ENCODE data around the gene KLHL26.

- TF ChIP-seq, protein P1, sequence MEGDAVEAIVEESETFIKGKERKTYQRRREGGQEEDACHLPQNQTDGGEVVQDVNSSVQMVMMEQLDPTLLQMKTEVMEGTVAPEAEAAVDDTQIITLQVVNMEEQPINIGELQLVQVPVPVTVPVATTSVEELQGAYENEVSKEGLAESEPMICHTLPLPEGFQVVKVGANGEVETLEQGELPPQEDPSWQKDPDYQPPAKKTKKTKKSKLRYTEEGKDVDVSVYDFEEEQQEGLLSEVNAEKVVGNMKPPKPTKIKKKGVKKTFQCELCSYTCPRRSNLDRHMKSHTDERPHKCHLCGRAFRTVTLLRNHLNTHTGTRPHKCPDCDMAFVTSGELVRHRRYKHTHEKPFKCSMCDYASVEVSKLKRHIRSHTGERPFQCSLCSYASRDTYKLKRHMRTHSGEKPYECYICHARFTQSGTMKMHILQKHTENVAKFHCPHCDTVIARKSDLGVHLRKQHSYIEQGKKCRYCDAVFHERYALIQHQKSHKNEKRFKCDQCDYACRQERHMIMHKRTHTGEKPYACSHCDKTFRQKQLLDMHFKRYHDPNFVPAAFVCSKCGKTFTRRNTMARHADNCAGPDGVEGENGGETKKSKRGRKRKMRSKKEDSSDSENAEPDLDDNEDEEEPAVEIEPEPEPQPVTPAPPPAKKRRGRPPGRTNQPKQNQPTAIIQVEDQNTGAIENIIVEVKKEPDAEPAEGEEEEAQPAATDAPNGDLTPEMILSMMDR (IDR thresholded peaks at IDR 0.05), result no peak
- TF ChIP-seq POLR2A (IDR thresholded peaks at IDR 0.05), result no peak
These were observed 37.3 kb upstream of the KLHL26 start for GRCh38 chr19:18599485-18599884.

Measured in uterus (tissue), 2 donors.